ENCODE data around the gene ACSM2A. TPM values are rescaled to one million over a fixed set of nuclear protein-coding genes. Genes with fewer than 3 reads are reported as not detected.
"Not testable (repeated sequence)": the region's sequence is repeated elsewhere in the genome, so short reads cannot be mapped to it uniquely, and the experiment has no call there.

The ACSM2A gene, protein sequence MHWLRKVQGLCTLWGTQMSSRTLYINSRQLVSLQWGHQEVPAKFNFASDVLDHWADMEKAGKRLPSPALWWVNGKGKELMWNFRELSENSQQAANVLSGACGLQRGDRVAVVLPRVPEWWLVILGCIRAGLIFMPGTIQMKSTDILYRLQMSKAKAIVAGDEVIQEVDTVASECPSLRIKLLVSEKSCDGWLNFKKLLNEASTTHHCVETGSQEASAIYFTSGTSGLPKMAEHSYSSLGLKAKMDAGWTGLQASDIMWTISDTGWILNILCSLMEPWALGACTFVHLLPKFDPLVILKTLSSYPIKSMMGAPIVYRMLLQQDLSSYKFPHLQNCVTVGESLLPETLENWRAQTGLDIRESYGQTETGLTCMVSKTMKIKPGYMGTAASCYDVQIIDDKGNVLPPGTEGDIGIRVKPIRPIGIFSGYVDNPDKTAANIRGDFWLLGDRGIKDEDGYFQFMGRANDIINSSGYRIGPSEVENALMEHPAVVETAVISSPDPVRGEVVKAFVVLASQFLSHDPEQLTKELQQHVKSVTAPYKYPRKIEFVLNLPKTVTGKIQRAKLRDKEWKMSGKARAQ
- not detected in 2 replicates for total RNA-seq (2014; rRNA removed; shearing (Covaris generic))

DNA sequence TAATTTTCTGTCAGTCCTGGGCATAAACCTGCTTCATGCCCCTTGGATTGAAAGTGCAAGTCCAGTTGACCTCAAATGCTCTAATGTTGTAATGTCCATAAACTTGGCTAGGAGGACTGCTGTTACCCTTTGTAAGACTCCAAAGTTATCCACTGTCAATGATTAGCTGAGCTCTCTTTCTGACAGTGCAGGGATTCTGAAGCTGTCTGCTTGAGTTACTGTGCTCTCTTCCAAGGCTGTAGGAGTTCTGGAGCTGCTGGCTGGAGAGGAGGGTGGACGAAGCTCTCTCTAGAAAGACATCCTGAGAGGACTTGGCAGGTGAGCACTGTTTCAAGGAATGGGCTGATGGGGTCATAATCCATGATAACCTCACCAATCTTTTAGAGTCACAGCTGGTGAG, at the start of gene ACSM2A:
Gene ACSM2A, plus strand, starts transcription at position 158 of the 400 bp plus-strand sequence. CDS start 8,594 bp downstream, outside the sequence.
- not testable (repeated sequence) for DNase-seq (ENCODE audit: low spot score)

DNA sequence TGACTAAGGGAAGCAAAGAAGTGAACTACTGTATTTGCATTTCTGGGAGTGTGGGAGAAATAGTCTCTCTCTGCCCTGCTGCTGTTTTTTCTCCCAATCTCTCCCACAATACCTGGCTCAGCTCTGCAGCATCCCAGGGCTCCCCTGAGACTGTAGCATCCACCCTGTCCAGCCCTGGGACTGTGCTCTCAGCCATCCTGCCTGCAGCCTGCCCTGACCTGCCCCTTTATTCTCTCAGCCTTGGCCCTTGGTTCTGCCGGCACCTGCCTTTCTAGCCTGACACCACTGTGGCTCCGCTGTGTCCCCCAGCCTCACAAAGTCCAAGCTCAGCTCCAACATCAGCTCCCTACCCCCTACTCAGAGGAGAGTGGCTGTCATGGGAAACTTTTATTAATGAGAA, 48.7 kb upstream of the ACSM2A start:
- no peak for DNase-seq (ENCODE audit: low spot score)

GRCh38 chr16:20404637-20405036, 46.7 kb upstream of the ACSM2A start, which contains the start of gene PDILT:
TSS of gene PDILT (minus strand) at chr16:20404737. CDS start at chr16:20399300, 5,437 bp downstream.
- DNase-seq (ENCODE audit: low spot score): no peak

- peak; percentile 32 for DNase-seq (ENCODE audit: low spot score)
Observed at GRCh38 chr16:20409398-20410120, 41.8 kb upstream of the ACSM2A start, which contains the start of gene ACSM5. TSS of gene ACSM5 (plus strand) at chr16:20409534. CDS start at chr16:20411485, 1,951 bp downstream.

- no peak for DNase-seq (ENCODE audit: low spot score)
Observed at GRCh38 chr16:20410121-20410723, 41.1 kb upstream of the ACSM2A start.

DNA sequence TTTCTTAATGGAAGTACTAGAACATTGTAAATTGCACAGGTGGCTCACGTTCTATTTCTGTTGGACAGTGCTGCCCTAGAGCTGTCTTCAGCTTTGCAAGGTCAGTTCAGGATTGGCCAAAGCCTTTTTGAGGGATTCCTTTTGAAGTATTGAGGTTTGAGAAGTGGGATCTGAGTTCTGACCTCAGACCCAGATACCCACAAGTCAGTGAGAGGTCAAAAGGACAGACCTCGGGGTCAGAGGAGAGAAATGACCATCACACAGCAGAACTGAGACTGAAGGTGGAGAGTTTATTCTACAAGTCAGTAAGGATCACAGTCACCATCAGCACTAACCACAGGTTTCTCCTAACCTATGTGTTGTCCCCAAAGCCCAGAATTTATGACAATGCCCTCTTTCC, 40.3 kb upstream of the ACSM2A start:
- no peak for DNase-seq (ENCODE audit: low spot score)

DNA sequence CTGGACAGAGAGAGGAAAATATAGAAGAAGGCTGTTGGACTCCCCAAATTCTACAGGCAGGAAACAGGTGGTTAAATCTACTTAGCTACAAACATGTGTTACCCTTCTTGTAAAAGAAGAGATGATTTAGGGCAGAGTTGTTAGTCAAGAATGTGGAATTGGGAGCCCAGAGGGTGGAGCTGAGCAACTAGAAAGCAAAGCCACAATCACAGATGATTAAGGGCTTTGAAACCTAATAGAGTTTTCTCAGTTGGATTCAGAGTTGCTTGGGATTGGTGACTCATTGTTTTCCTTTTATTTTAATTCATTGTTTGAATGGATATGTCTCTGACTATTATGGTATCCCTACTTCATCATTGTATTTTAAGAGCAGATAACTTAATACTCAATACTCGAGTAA, 35.8 kb upstream of the ACSM2A start:
- no peak for DNase-seq (ENCODE audit: low spot score)

- DNase-seq (ENCODE audit: low spot score): not testable (repeated sequence)
Observed at GRCh38 chr16:20419093-20419492, 32.2 kb upstream of the ACSM2A start.

GRCh38 chr16:20421748-20422147, 29.6 kb upstream of the ACSM2A start:
- not testable (repeated sequence) for DNase-seq (ENCODE audit: low spot score)

GRCh38 chr16:20423772-20424128, 27.6 kb upstream of the ACSM2A start:
- not testable (repeated sequence) for DNase-seq (ENCODE audit: low spot score)

- DNase-seq (ENCODE audit: low spot score): no peak
Observed at GRCh38 chr16:20424129-20424866, 27.0 kb upstream of the ACSM2A start.

GRCh38 chr16:20427401-20427797, 23.9 kb upstream of the ACSM2A start:
- DNase-seq (ENCODE audit: low spot score): not testable (repeated sequence)

GRCh38 chr16:20429499-20429898, 21.8 kb upstream of the ACSM2A start:
- DNase-seq (ENCODE audit: low spot score): not testable (repeated sequence)

GRCh38 chr16:20430480-20430879, 20.8 kb upstream of the ACSM2A start:
- not testable (repeated sequence) for DNase-seq (ENCODE audit: low spot score)

DNA sequence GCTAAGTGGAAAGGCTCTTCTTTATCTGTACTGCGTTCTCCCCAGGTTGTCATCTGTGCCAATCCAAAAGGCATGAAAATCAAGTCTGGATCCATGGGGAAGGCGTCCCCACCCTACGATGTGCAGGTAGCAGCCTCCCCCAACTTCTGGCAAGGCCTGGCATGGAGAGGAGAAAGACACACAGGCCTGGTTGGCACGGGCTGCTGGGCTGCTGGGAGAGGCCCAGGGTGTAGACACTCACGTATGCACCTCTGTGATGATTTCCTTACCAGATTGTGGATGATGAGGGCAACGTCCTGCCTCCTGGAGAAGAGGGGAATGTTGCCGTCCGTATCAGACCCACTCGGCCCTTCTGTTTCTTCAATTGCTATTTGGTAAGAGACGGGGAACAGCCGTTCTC, 20.4 kb upstream of the ACSM2A start:
- DNase-seq (ENCODE audit: low spot score): no peak

DNA sequence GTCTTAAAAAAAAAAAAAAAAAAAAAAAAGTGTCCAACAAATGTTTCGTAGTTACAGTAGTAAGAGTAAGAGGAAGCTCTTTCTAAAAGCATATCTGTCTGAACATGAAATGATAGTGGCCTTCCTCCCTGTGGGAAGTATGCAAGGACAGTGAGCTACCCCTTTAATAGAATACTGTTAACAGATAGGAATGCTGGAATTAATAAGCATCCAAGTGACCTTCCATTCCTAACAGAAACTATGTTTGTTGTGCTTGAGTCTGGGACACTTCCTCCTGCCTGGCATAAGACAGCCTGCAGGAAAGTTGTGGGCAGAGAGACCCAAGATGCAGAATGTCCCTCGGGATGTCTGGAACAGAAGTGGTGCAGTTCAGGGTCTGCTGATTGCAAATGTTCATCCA, 12.4 kb upstream of the ACSM2A start:
- DNase-seq (ENCODE audit: low spot score): not testable (repeated sequence)

GRCh38 chr16:20439820-20440231, 11.5 kb upstream of the ACSM2A start:
- not testable (repeated sequence) for DNase-seq (ENCODE audit: low spot score)

DNA sequence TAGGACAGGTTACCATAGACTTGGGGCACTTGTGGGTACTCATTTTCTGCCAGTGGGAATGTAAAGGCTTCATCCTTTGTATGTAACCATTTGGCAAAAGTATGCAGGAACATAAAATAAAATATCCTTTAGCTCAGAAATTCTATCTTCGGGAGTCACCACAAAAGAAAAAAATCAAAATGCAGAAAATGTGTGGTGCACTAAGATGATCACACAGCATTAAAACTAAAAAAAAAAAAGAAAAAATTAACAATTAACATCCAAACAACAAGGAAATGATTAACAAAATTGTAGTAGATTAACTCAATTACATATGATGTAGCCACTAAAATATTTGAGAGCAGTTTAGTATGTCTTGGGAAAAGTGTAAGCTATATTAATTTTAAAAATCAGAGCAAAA, 10.6 kb upstream of the ACSM2A start:
- DNase-seq (ENCODE audit: low spot score): not testable (repeated sequence)

- DNase-seq (ENCODE audit: low spot score): no peak
Observed at GRCh38 chr16:20441191-20441590, 10.1 kb upstream of the ACSM2A start.

- DNase-seq (ENCODE audit: low spot score): not testable (repeated sequence)
Observed at GRCh38 chr16:20441859-20442258, 9.5 kb upstream of the ACSM2A start.
